NOMO-1 (cell line): Measurements from ENCODE around the gene MYLK.

Experiments used
- DNase-seq, 2 experiments: peaks; one replicate each; lab custom pipeline; 2025; ENCODE audit not compliant: unreplicated experiment in 2 of 2; lab: John Stamatoyannopoulos, UW

MYLK gene

GRCh38 chr3:123576122-123576521, 308.0 kb downstream of the MYLK start:
- no peak for DNase-seq

DNA sequence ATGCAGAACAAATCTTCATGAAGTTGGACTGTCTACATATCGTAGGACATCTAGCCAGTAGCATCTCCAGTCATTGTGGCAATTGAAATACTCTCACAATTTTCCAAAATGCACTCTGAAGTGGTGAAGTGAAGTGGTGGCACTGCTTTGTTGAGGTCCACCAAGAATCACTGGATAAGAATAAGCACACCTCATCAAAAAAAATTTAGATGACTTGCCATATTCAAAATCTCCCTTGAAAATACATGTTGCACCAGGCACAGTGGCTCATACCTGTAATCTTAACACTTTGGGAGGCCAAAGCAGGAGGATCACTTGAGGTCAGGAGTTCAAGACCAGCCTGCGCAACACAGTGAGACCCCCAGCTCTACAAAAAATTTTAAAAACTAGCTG, 312.2 kb downstream of the MYLK start:
- DNase-seq: no peak

- no peak for DNase-seq
Observed at GRCh38 chr3:123571264-123571972, 312.7 kb downstream of the MYLK start.

DNA sequence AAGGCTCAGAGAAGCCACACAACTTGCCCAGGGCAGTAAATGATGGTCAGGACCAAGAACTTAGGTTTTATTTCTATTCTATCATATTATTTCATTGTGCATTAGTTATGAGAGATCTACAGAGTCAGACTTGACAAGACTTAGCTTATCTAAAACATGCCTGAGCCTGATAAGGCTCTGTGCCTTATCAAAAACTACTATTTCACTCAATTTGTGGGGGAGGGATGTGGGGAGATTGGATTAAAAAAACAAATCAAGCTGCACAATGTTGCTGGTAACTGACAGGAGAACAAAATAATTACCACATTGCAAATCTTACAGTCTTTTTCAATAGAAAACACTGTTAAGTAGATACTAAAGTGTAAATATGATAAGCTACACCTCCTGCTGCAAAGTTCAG, 315.3 kb downstream of the MYLK start:
- DNase-seq: no peak

- no peak for DNase-seq
Observed at GRCh38 chr3:123568034-123568433, 316.1 kb downstream of the MYLK start.

DNA sequence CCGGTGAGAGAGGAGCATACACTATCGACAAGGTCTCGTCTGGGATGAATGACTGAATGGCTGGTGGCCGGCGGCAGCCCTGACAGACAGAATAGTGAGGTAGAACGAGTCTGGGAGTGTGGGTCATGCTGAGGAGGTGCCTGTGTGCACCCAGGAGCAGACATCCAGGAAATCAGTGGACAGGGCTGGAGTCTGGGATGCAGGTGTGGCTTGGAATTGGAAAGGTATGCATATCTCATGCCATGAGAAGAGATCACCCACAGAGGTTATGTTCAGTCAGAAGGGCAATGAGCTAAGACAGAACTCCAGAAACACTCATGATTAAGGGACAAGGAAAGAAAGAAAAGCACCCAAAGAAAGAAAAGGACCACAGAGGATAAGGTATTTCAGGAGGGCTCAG, 320.1 kb downstream of the MYLK start:
- no peak for DNase-seq

DNA sequence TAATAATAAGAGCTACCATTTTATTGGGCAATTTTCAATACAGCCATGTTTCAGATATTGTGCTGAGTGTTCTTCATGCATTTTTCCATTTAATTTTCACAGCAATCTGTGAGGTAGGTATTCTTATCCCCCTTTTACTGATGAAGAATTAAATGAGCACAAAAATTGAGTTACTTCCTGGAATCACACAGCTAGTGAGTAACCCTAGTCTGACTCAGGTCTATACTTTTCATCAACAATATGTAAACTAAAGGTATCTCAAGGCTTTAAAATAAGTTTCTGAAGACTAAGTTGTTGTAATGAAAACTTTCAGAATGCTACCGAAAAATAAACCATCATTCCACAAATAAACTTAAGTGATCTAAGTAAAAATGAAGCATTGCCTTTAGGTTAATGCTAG, 321.6 kb downstream of the MYLK start:
- no peak for DNase-seq

- no peak for DNase-seq
Observed at GRCh38 chr3:123561188-123561587, 322.9 kb downstream of the MYLK start.
